WI38 (cell line): ENCODE results near the gene PPP6R3.

ENCODE experiments used
- H3K4me3 ChIP-seq: 2 replicates; pipeline ENCODE4 v1.5.1; 2011; ENCODE audit warnings: low read depth, mild to moderate bottlenecking, control low read depth, low read length
- TF ChIP-seq, protein P1 (sequence below): IDR thresholded peaks from 2 replicates; pipeline ENCODE4 v1.5.1; 2012; ENCODE audit warnings: low read depth, mild to moderate bottlenecking, control low read depth, low read length

The PPP6R3 gene

DNA sequence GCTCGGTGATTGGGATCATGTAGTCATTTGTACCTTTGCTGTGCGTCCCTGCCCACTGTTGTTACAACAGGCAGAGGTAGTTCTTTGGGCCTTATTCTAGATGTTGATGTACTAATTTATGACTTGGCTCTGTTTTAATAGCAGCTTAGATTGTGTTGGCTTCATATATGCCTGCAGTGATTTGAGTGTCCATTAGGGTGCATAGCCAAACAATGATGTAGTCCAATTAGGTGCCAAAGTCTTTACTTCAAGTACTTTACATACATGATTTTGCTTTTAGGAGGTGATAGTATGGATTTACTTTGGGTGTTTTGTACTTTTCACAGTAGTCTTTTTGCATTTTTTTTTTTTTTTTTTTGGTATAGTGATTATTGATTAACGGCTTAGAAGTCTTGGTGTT, 46.4 kb downstream of the PPP6R3 start:
- TF ChIP-seq, protein P1, sequence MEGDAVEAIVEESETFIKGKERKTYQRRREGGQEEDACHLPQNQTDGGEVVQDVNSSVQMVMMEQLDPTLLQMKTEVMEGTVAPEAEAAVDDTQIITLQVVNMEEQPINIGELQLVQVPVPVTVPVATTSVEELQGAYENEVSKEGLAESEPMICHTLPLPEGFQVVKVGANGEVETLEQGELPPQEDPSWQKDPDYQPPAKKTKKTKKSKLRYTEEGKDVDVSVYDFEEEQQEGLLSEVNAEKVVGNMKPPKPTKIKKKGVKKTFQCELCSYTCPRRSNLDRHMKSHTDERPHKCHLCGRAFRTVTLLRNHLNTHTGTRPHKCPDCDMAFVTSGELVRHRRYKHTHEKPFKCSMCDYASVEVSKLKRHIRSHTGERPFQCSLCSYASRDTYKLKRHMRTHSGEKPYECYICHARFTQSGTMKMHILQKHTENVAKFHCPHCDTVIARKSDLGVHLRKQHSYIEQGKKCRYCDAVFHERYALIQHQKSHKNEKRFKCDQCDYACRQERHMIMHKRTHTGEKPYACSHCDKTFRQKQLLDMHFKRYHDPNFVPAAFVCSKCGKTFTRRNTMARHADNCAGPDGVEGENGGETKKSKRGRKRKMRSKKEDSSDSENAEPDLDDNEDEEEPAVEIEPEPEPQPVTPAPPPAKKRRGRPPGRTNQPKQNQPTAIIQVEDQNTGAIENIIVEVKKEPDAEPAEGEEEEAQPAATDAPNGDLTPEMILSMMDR, result no peak
- no peak overlapping the region for H3K4me3 ChIP-seq

DNA sequence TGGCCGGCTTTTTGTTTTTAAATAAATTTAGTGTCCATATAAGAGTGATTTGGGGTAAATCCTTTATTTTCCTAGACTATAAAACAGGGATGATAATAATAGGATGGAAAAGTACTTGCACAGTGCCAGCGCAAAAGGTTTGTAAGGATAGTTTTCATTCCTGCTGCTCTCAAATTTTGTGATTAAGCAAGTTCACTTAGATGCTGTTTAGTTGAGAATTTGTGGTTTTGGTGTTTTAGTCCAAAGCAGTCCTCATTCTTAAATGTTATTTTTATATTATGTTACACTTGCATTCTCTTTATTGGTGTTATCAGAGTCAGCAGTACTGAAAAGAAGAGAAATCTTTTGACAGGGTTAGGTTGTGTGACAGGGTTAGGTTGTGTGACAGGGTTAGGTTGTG, 47.9 kb downstream of the PPP6R3 start:
- H3K4me3 ChIP-seq, result no peak overlapping the region
- TF ChIP-seq, protein P1, result no peak

DNA sequence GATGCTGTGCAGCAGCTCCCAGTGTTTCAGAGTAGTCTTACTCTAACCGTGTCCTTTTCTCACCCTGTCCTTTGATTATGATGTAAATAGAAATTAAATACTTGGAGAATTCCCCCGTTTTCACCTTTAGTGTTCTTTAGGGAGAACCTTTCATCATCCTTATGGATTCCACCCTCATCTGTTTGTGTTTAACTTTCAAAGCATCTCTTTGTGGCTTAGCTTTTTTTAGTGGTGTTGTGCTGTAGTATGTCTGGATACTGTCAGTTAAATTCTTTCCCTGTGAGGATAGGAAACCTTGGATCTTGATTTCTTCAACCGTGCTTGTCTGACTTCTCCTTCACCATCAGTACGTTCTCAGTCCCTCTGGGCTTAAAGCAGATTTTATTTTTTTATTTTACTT, 48.5 kb downstream of the PPP6R3 start:
- TF ChIP-seq, protein P1, result no peak
- no peak overlapping the region for H3K4me3 ChIP-seq

DNA sequence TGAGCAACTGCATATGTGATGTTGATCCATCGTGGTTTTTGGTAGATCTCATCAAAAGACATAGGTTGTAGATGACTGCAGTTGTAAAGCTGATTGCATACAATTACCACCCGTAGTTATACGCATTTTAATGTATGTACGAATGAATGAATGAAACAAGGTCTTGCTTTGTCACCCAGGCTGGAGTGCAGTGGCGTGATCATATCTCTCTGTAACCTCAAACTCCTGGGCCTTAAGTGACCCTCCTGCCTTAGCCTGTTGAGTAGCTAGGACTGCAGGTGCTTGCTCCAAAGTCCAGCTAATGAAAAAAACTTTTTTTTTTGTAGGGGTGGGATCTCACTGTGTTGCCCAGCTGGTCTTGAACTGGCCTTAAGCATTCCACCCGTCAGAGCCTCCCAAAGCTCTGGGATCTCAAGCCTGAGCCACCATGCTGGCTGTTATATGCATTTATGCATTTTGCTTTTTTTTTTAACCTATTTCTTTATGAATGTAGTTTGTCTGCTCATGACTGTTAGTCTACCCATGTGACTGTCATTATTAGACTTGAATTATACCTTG, 53.5 kb downstream of the PPP6R3 start:
- TF ChIP-seq, protein P1, result no peak

DNA sequence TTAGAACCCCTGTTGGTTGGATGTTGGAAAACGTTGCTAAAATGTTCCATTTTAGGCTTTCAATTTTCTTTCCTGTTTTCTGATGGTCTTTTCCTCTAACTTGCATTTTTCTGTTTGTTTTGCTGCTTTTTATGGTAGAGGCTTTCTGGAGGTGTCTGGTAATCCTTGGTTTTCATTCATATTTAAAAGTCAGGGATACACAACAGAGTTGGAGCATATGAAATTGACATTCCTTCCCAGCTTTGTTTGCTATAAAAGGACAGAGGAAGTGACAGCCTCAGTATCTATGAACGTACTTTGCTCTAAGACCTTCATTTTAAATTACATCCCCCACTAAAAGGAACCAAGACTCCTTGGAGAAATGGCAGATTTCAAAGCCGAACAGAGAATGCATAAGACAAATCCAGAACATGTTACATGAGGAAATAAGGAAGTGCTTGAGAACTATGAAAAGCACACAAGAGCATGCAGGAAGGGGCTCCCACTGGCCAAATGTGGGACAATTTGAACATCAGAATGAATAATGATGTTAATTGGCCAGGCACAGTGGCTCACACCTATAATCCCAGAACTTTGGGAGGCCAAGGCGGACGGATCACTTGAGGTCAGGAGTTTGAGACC, 56.7 kb downstream of the PPP6R3 start:
- no peak overlapping the region for H3K4me3 ChIP-seq
- TF ChIP-seq, protein P1, result no peak

More for the DNA sequence above, 53.5 kb downstream of the PPP6R3 start:
- no peak overlapping the region for H3K4me3 ChIP-seq

DNA sequence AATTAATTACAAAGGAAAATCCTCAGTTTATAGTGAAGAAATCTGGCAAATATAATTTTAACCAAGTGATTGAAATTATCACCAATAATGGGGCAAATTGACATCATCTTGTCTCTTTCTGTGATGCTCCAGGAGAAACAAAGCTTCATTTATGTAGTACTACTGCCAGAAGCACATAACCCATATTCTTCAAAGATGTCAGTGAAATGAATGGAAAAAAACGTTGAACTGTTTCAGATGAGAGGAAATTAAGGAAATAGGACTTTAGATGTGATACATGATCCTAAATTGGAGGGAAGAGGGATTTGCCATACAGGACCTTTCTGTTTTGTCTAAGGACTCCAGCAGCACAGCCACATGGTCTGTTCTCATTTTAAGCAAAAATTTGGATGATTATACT, 57.6 kb downstream of the PPP6R3 start:
- no peak overlapping the region for H3K4me3 ChIP-seq

More for the DNA sequence above, 57.6 kb downstream of the PPP6R3 start:
- TF ChIP-seq, protein P1, result no peak
